MM.1S (cell line): ENCODE measurements around the gene LMCD1.

Experiments used
- DNase-seq: peaks from one replicate; pipeline ENCODE4 v3.0.0-alpha.2; 2015
- H2AFZ ChIP-seq: fragments of 300-600 bp; sonication (generic); 2 replicates; pipeline ENCODE4 v1.6.0; 2016; ENCODE audit warnings: antibody characterized with exemption, low read length
- H3F3A ChIP-seq: fragments of 300-600 bp; sonication (generic); 2 replicates; pipeline ENCODE4 v1.6.1; 2016; ENCODE audit warnings: mild to moderate bottlenecking, antibody characterized with exemption, low read length, moderate library complexity, mixed read lengths; ENCODE audit not compliant: insufficient read depth
- H3K27ac ChIP-seq: fragments of 300-600 bp; sonication (generic); 2 replicates; pipeline ENCODE4 v1.5.1; 2016; ENCODE audit warnings: mild to moderate bottlenecking, low read length
- H3K27me3 ChIP-seq: fragments of 300-600 bp; sonication (generic); replicated peaks from 2 replicates; pipeline ENCODE4 v1.6.0; 2016; ENCODE audit warnings: low read length; ENCODE audit not compliant: insufficient read depth
- H3K36me3 ChIP-seq: fragments of 300-600 bp; sonication (generic); replicated peaks from 2 replicates; pipeline ENCODE4 v1.6.1; 2016; ENCODE audit warnings: mild to moderate bottlenecking, low read length, mixed read lengths; ENCODE audit not compliant: insufficient read depth
- H3K4me1 ChIP-seq: fragments of 300-600 bp; sonication (generic); 2 replicates; pipeline ENCODE4 v1.6.1; 2016; ENCODE audit warnings: low read length, mixed read lengths
- H3K4me2 ChIP-seq: fragments of 300-600 bp; sonication (generic); 2 replicates; pipeline ENCODE4 v1.6.0; 2016; ENCODE audit warnings: low read depth, low read length
- H3K4me3 ChIP-seq: fragments of 300-600 bp; sonication (generic); 2 replicates; pipeline ENCODE4 v1.5.1; 2016; ENCODE audit warnings: low read length, mixed read lengths
- H3K79me2 ChIP-seq: fragments of 300-600 bp; sonication (generic); 2 replicates; pipeline ENCODE4 v1.6.1; 2016; ENCODE audit warnings: mixed run types, low read length, mixed read lengths
- H3K9ac ChIP-seq: fragments of 300-600 bp; sonication (generic); 2 replicates; pipeline ENCODE4 v1.6.1; 2016; ENCODE audit warnings: low read length, mixed read lengths
- H3K9me2 ChIP-seq: fragments of 300-600 bp; sonication (generic); replicated peaks from 2 replicates; pipeline ENCODE4 v1.6.1; 2016; ENCODE audit warnings: mild to moderate bottlenecking, low read length, mixed read lengths; ENCODE audit not compliant: insufficient read depth
- H3K9me3 ChIP-seq: fragments of 300-600 bp; sonication (generic); replicated peaks from 2 replicates; pipeline ENCODE4 v1.6.1; 2016; ENCODE audit warnings: mild to moderate bottlenecking, low read length, mixed read lengths; ENCODE audit not compliant: insufficient read depth
- H4K20me1 ChIP-seq: fragments of 300-600 bp; sonication (generic); 2 replicates; pipeline ENCODE4 v1.6.1; 2016; ENCODE audit warnings: mild to moderate bottlenecking, low read length, moderate library complexity, mixed read lengths; ENCODE audit not compliant: insufficient read depth
- CTCF ChIP-seq: fragments of 300-600 bp; sonication (generic); IDR thresholded peaks from 2 replicates; pipeline ENCODE4 v1.5.1; 2016; ENCODE audit warnings: antibody characterized with exemption, low read length, mixed read lengths
- EZH2 ChIP-seq: fragments of 300-600 bp; sonication (generic); optimal IDR thresholded peaks from 2 replicates; pipeline ENCODE3; 2017; ENCODE audit warnings: low read depth, mild to moderate bottlenecking, antibody characterized with exemption, low read length, mixed read lengths
- EZH2phosphoT487 ChIP-seq: fragments of 300-600 bp; sonication (generic); IDR thresholded peaks from 2 replicates; pipeline ENCODE4 v1.6.1; 2018; ENCODE audit warnings: antibody characterized with exemption, low read length

Gene LMCD1

GRCh38 chr3:8623741-8624140 is 122.1 kb downstream of the LMCD1 start:
- H3K4me1 ChIP-seq: no peaks in the 10 kb centered on the region
- TF ChIP-seq EZH2phosphoT487: no peak
- TF ChIP-seq CTCF: no peak
- no peak for TF ChIP-seq EZH2
- DNase-seq: no peak
- no peak overlapping the region for H3K4me3 ChIP-seq
- no peaks in the 10 kb centered on the region for H4K20me1 ChIP-seq
- H3K27me3 ChIP-seq: no peaks in the 10 kb centered on the region
- H3K27ac ChIP-seq: no peak overlapping the region
- peak overlapping the region; percentile 54; the same call in 1 of the 2 replicates for H3K4me2 ChIP-seq
- H3K79me2 ChIP-seq: no peaks in the 10 kb centered on the region
- peak overlapping the region; percentile 85 for H2AFZ ChIP-seq
- H3K9me3 ChIP-seq: no peaks in the 10 kb centered on the region
- no peaks in the 10 kb centered on the region for H3F3A ChIP-seq
- H3K9ac ChIP-seq: no peak overlapping the region
- no peaks in the 10 kb centered on the region for H3K9me2 ChIP-seq
- H3K36me3 ChIP-seq: no peaks in the 10 kb centered on the region
